ENCODE measurements around the gene C12orf56. TPM values are rescaled to one million over a fixed set of nuclear protein-coding genes. Genes with fewer than 3 reads are reported as not detected.
"Not testable (repeated sequence)": the region's sequence is repeated elsewhere in the genome, so short reads cannot be mapped to it uniquely, and the experiment has no call there.

C12orf56 gene
- total RNA-seq, 2 donors from 2014 or later: not detected

DNA sequence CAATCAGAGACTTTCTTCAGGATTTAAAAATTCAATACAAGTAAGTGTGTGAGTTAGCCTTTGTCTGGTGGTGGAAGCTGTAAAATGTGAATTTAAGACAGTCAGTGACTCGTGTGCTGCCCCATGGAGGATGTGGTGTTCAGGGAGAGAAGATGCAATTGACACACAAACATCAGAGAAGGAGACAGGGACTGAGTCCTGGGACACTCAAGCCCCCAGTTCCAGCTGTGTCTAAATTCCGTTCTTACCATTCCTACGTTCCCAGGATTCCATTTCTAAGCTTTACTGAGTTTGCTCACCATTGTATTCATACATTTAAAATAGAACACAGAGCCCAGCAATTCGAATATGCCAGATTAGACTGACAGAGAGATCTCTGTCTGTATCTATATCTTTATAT lies 67.6 kb downstream of the C12orf56 start:
- Mint-ChIP-seq H3K4me1 (ENCODE audit: low read depth) (no peaks in the 10 kb centered on the region), H3K36me3 (ENCODE audit: insufficient read depth in 2 of 2) (peaks cover 0 to 2% of the 10 kb centered on the region in 2 donors), H3K27me3 (ENCODE audit: low read depth) (no peaks in the 10 kb centered on the region), H3K9me3 (peaks cover 0 to 1% of the 10 kb centered on the region in 2 donors), H3K4me3 (no peak overlapping the region), H3K27ac (no peak overlapping the region)
- DNase-seq: no peak
- no peak for ATAC-seq (replicated peaks in 1 of 2)

DNA sequence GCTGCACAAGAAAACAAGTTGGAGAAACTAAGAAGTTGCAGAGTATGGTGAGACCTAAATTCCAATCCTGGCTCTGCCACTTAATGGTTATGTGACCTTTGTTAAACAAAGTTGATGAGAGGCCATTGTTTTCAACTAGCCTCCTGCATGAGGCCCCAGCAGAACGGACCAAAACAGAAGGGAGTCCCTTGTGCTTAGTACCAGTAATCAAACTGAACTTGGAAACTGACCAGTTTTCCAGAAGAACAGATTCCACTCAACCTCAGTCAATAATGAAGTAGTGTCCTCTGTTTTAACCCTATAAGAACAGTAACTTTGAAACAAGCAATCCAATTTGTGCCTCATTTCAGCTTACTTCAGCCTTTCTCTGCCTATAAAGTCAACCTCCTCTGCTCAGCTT lies 69.9 kb downstream of the C12orf56 start:
- H3K9me3 Mint-ChIP-seq: peaks cover 0 to 1% of the 10 kb centered on the region in 2 donors
- DNase-seq (no peak), ATAC-seq (replicated peaks in 1 of 2) (no peak)
- peaks cover 0 to 2% of the 10 kb centered on the region in 2 donors for H3K36me3 Mint-ChIP-seq (ENCODE audit: insufficient read depth in 2 of 2)
- no peak overlapping the region for H3K4me3 Mint-ChIP-seq
- H3K27ac Mint-ChIP-seq: no peak overlapping the region
- H3K27me3 Mint-ChIP-seq (ENCODE audit: low read depth): no peaks in the 10 kb centered on the region
- no peaks in the 10 kb centered on the region for H3K4me1 Mint-ChIP-seq (ENCODE audit: low read depth)

DNA sequence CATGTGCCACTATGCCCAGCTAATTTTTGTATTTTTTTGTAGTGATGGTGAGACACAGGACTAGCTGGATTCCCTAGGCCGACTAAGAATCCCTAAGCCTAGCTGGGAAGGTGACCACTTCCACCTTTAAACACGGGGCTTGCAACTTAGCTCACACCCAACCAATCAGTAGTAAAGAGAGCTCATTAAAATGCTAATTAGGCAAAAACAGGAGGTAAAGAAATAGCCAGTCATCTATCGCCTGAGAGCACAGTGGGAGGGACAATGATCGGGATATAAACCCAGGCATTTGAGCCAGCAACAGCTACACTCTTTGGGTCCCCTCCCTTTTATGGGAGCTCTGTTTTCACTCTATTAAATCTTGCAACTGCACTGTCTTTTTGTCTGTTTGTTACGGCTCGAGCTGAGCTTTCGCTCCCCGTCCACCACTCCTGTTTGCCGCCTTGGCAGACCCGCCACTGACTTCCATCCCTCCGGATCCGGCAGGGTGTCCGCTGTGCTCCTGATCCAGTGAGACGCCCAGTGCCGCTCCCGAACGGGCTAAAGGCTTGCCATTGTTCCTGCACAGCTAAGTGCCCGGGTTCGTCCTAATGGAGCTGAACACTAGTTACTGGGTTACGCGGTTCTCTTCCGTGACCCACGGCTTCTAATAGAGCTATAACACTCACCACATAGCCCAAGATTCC lies 70.9 kb downstream of the C12orf56 start:
- ATAC-seq (replicated peaks in 1 of 2); H3K27me3 Mint-ChIP-seq (ENCODE audit: low read depth); H3K27ac Mint-ChIP-seq; H3K4me1 Mint-ChIP-seq (ENCODE audit: low read depth); H3K4me3 Mint-ChIP-seq; DNase-seq; H3K36me3 Mint-ChIP-seq (ENCODE audit: insufficient read depth in 2 of 2); H3K9me3 Mint-ChIP-seq: not testable (repeated sequence)

DNA sequence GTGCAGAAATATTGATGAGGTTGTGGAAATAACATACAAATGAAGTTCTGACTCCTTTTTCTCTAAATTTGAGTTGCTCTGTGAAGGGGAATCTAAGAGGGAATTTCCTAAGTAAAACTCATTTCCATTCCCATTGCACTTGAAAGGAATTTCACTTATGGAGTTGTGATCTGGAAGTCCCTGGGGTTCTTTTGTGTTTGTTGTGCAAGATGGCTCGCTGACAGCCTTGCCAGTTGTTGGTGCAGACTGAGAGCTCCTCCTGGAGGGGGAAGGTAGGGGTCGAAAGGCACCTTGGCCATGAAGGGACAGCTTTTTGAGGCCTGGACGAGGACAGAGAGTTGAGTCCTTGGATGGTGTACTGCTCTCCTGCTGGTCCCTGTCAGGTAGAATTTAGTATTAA lies 72.0 kb downstream of the C12orf56 start:
- Mint-ChIP-seq H3K4me3 (no peak overlapping the region), H3K36me3 (ENCODE audit: insufficient read depth in 2 of 2) (peaks cover 0 to 2% of the 10 kb centered on the region in 2 donors), H3K9me3 (peaks cover 0 to 1% of the 10 kb centered on the region in 2 donors), H3K4me1 (ENCODE audit: low read depth) (no peaks in the 10 kb centered on the region), H3K27me3 (ENCODE audit: low read depth) (no peaks in the 10 kb centered on the region), H3K27ac (no peak overlapping the region)
- DNase-seq: no peak
- no peak for ATAC-seq (replicated peaks in 1 of 2)

DNA sequence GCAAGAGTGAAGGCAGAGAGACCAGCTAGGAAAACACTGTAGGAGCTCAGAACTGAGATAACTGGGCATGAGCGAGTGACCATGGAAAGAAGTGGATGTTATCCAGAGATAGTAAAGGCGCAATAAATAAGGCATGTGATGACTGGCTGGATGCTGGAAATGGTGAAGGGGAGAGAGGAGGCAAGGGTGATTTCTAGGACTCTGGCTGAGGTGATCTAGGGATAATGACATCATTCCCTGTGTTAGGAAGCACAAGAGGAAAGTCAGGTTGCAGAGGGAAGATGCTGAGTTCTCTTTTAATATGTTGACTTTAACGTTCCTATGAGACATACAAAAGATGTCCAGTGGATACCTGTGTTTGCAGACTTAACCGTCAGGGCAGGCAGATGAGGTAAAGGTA lies 78.7 kb downstream of the C12orf56 start:
- Mint-ChIP-seq H3K36me3 (ENCODE audit: insufficient read depth in 2 of 2) (no peaks in the 10 kb centered on the region), H3K4me3 (no peak overlapping the region), H3K4me1 (ENCODE audit: low read depth) (no peaks in the 10 kb centered on the region), H3K9me3 (no peaks in the 10 kb centered on the region), H3K27ac (no peak overlapping the region), H3K27me3 (ENCODE audit: low read depth) (no peaks in the 10 kb centered on the region)
- DNase-seq (no peak), ATAC-seq (replicated peaks in 1 of 2) (no peak)

DNA sequence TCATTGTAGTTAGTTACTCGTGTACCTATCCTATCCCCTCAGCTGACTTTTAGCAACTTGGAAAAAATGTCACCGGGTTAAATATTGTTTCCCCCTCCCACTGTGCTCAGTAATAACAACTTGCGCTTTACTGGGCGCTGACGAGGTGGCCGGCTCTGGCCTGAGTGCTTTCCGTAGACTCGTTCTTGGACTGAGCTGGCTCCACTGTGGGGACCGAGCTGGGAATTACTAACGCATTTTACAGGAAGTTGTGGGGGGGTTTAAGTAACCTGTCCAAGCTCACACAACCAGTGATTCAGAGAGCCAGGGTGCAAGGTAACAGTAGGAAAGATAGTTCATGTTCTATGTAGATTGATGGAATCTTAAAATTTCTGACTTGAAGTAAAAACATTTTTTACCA lies 86.0 kb downstream of the C12orf56 start:
- Mint-ChIP-seq H3K4me1 (ENCODE audit: low read depth) (no peaks in the 10 kb centered on the region), H3K4me3 (no peak overlapping the region), H3K27me3 (ENCODE audit: low read depth) (peaks cover 11% of the 10 kb centered on the region), H3K27ac (no peak overlapping the region), H3K36me3 (ENCODE audit: insufficient read depth in 2 of 2) (no peaks in the 10 kb centered on the region), H3K9me3 (no peaks in the 10 kb centered on the region)
- DNase-seq (no peak), ATAC-seq (replicated peaks in 1 of 2) (no peak)

DNA sequence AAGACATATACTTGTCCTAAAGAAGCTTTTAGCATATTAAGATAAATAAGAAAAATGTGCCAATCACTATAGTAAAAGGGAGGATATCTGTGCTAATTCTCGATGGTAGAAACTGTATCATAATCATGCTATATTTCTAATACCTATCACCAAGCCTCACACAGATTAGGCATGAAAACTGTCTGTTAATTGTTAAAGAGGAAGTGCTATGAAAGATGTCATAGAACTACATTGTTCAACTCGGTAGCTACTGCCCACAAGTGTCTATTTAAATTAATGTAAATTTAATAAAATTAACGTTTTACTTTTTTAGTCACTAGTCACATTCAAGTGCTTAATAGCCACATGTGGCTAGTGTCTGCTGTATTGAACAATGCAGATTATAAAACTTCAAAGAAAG lies 90.9 kb downstream of the C12orf56 start:
- no peak overlapping the region for H3K27ac Mint-ChIP-seq
- peaks cover 2% of the 10 kb centered on the region for H3K4me1 Mint-ChIP-seq (ENCODE audit: low read depth)
- ATAC-seq (replicated peaks in 1 of 2): no peak
- no peaks in the 10 kb centered on the region for H3K9me3 Mint-ChIP-seq
- no peaks in the 10 kb centered on the region for H3K36me3 Mint-ChIP-seq (ENCODE audit: insufficient read depth in 2 of 2)
- peaks cover 40% of the 10 kb centered on the region for H3K27me3 Mint-ChIP-seq (ENCODE audit: low read depth)
- no peak for DNase-seq
- no peak overlapping the region for H3K4me3 Mint-ChIP-seq

DNA sequence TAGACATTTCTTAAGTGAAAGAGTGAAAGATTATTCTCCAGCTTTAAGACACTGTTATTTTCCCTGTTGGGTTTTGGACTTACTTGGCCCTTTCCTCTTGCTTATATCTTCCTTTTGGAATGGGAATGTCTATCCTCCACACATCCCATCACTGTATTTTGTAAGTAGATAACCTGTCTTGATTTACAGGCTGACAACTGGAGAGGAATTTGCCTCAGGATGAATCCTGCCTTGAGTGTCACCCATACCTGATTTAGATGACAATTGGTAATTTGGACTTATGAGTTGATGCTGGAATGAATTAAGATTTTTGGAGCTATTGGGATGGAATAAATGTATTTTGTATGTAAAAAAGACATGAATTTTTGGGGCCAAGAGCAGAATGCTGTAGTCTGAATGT lies 94.3 kb downstream of the C12orf56 start:
- no peak overlapping the region for H3K27ac Mint-ChIP-seq
- peaks cover 48% of the 10 kb centered on the region for H3K27me3 Mint-ChIP-seq (ENCODE audit: low read depth)
- H3K36me3 Mint-ChIP-seq (ENCODE audit: insufficient read depth in 2 of 2): peaks cover 0 to 2% of the 10 kb centered on the region in 2 donors
- DNase-seq (no peak), ATAC-seq (replicated peaks in 1 of 2) (no peak)
- H3K4me1 Mint-ChIP-seq (ENCODE audit: low read depth): peaks cover 12% of the 10 kb centered on the region
- no peaks in the 10 kb centered on the region for H3K9me3 Mint-ChIP-seq
- no peak overlapping the region for H3K4me3 Mint-ChIP-seq

DNA sequence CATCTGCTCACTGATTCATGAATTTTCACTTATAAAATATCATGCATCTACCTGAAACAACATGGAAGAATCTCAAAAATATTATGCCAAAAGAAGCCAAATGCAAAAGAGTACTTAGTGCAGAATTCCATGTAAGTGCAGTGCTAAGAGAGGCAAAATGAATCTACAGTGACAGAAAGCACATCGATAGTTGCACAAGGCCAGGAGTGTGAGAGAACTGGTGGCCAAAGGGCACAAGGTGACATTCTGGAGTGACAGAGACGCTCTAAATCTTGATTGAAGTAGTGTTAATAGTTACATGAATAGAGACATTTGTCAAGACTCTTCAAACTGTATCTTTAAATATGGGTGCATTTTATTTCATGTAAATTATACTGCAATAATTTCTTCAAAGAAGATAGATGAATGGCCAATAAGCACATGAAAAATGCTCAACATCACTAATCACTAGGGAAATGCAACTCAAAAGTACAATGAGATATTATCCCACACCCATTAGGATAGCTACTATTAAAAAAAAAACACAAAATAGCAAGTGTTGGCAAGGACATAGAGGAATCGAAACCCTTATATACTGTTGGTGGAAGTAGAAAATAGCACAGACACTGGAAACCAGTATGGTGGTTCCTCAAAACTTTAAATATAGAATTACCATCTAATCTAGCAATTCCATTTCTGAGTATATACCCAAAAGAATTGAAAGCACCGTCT lies 96.7 kb downstream of the C12orf56 start:
- H3K27ac Mint-ChIP-seq: no peak overlapping the region
- H3K36me3 Mint-ChIP-seq (ENCODE audit: insufficient read depth in 2 of 2): peaks cover 0 to 2% of the 10 kb centered on the region in 2 donors
- DNase-seq (no peak), ATAC-seq (replicated peaks in 1 of 2) (no peak)
- no peaks in the 10 kb centered on the region for H3K9me3 Mint-ChIP-seq
- no peak overlapping the region for H3K4me3 Mint-ChIP-seq
- H3K4me1 Mint-ChIP-seq (ENCODE audit: low read depth): peaks cover 12% of the 10 kb centered on the region
- peaks cover 32% of the 10 kb centered on the region for H3K27me3 Mint-ChIP-seq (ENCODE audit: low read depth)

DNA sequence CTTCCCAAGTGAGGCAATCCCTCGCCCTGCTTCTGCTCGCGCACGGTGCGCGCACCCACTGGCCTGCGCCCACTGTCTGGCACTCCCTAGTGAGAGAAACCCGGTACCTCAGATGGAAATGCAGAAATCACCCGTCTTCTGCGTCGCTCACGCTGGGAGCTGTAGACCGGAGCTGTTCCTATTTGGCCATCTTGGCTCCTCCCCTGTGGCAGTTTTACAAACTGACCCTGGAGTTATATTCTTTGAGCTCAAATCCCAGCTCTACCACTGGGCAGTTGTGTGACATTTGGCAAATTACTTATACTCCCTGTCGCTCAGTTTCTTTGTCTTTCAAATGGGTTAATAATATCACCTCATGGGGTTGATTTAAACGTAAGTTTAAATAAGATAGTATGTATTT lies 97.4 kb downstream of the C12orf56 start:
- H3K27ac Mint-ChIP-seq; H3K4me3 Mint-ChIP-seq; H3K9me3 Mint-ChIP-seq; DNase-seq; ATAC-seq (replicated peaks in 1 of 2); H3K36me3 Mint-ChIP-seq (ENCODE audit: insufficient read depth in 2 of 2): not testable (repeated sequence)
- Mint-ChIP-seq H3K27me3 (ENCODE audit: low read depth) (peaks cover 26% of the 10 kb centered on the region), H3K4me1 (ENCODE audit: low read depth) (peaks cover 12% of the 10 kb centered on the region)

DNA sequence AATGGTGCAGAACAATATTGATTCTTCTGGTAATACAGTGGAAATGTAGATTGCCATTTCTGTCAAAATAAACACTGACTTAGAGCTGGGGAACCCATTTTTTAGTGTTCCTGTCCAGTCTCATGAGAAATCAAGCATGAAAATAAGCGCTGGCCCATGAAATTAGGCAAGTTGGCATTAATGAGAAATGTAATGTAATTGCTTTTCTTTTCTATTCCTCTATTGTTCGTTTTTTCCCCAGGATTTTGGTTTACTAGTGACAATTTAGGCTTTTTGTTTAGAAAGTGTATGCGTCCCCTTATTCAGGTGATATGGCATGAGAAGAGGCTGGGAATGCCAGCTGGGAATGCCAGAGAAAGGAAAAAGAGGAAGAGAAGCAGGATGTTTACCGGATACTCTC lies 104.0 kb downstream of the C12orf56 start:
- no peaks in the 10 kb centered on the region for H3K36me3 Mint-ChIP-seq (ENCODE audit: insufficient read depth in 2 of 2)

DNA sequence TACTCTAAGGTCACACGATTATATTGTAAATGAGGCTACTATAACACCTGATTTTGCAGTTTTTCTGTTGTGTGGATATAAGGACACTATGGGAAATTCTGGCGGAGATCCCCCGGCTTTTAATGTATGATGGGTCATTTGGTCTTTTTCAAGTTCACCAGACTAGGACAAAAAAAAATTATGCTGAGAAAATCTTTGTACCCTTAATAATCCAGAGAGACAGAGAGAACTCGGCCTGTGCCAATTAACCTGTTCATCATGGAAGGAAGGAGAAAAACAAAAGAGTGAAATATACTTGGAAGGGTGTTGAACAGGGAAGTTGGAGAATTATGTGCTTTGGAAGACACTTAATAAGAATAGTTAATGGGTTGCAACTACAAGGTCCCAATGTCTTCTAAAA lies 106.3 kb downstream of the C12orf56 start:
- H3K4me3 Mint-ChIP-seq: no peak overlapping the region
- no peaks in the 10 kb centered on the region for H3K4me1 Mint-ChIP-seq (ENCODE audit: low read depth)
- H3K36me3 Mint-ChIP-seq (ENCODE audit: insufficient read depth in 2 of 2): no peaks in the 10 kb centered on the region
- H3K9me3 Mint-ChIP-seq: no peaks in the 10 kb centered on the region
- no peak for ATAC-seq (replicated peaks in 1 of 2)
- no peak overlapping the region for H3K27ac Mint-ChIP-seq
- no peak for DNase-seq
- no peaks in the 10 kb centered on the region for H3K27me3 Mint-ChIP-seq (ENCODE audit: low read depth)

More for the DNA sequence above, 104.0 kb downstream of the C12orf56 start:
- no peak overlapping the region for H3K27ac Mint-ChIP-seq
- H3K4me1 Mint-ChIP-seq (ENCODE audit: low read depth): no peaks in the 10 kb centered on the region
- no peaks in the 10 kb centered on the region for H3K9me3 Mint-ChIP-seq
- H3K4me3 Mint-ChIP-seq: no peak overlapping the region
- no peak for ATAC-seq (replicated peaks in 1 of 2)
- no peak for DNase-seq
- no peaks in the 10 kb centered on the region for H3K27me3 Mint-ChIP-seq (ENCODE audit: low read depth)

DNA sequence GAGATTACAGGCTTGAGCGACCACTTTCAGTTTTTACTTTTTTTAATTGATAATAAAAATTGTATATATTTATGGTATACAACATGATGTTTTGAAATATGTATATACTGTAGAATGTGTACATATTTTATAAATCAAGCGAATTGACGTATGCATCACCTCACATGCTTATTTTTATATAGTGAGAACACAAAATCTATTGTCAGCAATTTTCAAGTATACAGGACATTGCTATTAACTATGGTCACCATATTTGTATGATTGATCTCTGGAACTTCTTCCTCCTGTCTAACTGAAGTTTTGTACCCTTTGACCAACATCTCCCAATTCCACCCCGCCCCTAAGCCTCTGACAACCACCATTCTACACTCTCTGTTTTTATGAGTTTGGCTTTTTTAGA lies 112.1 kb downstream of the C12orf56 start:
- H3K9me3 Mint-ChIP-seq: peaks cover 0 to 2% of the 10 kb centered on the region in 2 donors
- H3K27me3 Mint-ChIP-seq (ENCODE audit: low read depth): no peaks in the 10 kb centered on the region
- H3K27ac Mint-ChIP-seq: no peak overlapping the region
- no peaks in the 10 kb centered on the region for H3K36me3 Mint-ChIP-seq (ENCODE audit: insufficient read depth in 2 of 2)
- DNase-seq: no peak
- H3K4me3 Mint-ChIP-seq: no peak overlapping the region
- ATAC-seq (replicated peaks in 1 of 2): no peak
- H3K4me1 Mint-ChIP-seq (ENCODE audit: low read depth): no peaks in the 10 kb centered on the region

Data from activated T-cell treated with anti-CD3 and anti-CD28 coated beads, Interleukin-2, amount 50 U/mL, for 72 hours (primary cell).